ENCODE data around the gene HS1BP3. TPM values are rescaled to one million over a fixed set of nuclear protein-coding genes. Genes with fewer than 3 reads are reported as not detected.

Gene HS1BP3
- total and polyA plus RNA-seq, 2 of the 4 experiments (the other 2 are of a cell fraction), result 9.0 to 14.8 TPM

DNA sequence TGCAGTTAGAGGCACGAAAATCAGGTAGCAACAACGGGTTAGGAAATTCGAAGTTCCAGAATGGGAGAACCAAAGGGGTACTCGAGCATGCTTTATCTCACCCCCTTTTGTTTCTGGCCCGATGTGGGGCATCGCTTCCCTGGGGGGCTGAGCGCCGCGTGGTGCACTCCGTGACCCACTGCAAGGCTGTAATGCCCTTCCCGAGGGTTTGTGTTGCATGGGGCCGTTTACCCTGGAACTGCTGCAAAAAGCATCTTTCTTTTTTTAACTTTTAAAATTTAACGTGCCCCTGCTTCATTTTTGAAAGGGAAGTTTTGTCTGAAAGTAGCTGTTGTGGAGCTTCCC lies 20.8 kb upstream of the HS1BP3 start:
- no TSS peak for BruUV-seq (replicated peaks)
- Histone ChIP-seq H3K4me2 (ENCODE audit: low read depth, low read length) (no peak overlapping the region), H4K8ac (ENCODE audit: low read depth in 2 of 2, low read length in 2 of 2) (no peak overlapping the region), H3K27me3 (ENCODE audit: control insufficient read depth, insufficient read depth, low read length) (peaks cover 58% of the 10 kb centered on the region), H2BK120ac (ENCODE audit: low read depth, low read length) (no peak overlapping the region), H3K9me3 (ENCODE audit: control insufficient read depth, insufficient read depth, low read length) (peaks cover 12% of the 10 kb centered on the region; the same call in 1 of the 2 replicates), H3K23ac (ENCODE audit: low read depth, low read length) (no peak overlapping the region), H3K14ac (replicated peaks; ENCODE audit: low read depth, low read length) (no peak overlapping the region), H4K91ac (ENCODE audit: insufficient read depth, low read depth, low read length) (no peak overlapping the region), H3K27ac (ENCODE audit: insufficient read depth, low read length) (no peak overlapping the region), H3K4me1 (ENCODE audit: control insufficient read depth, insufficient read depth, low read length) (peaks cover 7% of the 10 kb centered on the region; the same call in 1 of the 2 replicates), H2BK5ac (ENCODE audit: low read depth, low read length, poor library complexity, severe bottlenecking) (no peak overlapping the region), H3K56ac (ENCODE audit: extremely low read depth, insufficient read depth, low read length) (no peak overlapping the region), H3K9me1 (ENCODE audit: insufficient read depth, low read length) (peaks cover 5% of the 10 kb centered on the region; the same call in 1 of the 2 replicates), H2BK15ac (ENCODE audit: low read depth, low read length) (no peak overlapping the region), H3K18ac (ENCODE audit: low read depth, low read length) (no peak overlapping the region), H2AFZ (replicated peaks; ENCODE audit: low read length, poor library complexity) (no peak overlapping the region), H2BK20ac (ENCODE audit: low read depth, low read length) (no peak overlapping the region), H3K4me3 (ENCODE audit: insufficient read depth, low read depth, low read length) (no peak overlapping the region), H3K4ac (ENCODE audit: low read depth, low read length) (no peak overlapping the region), H2AK5ac (ENCODE audit: low read depth, low read length) (no peak overlapping the region), H3K79me1 (ENCODE audit: low read depth in 1 of 2, low read length in 2 of 2) (no peaks in the 10 kb centered on the region), H4K5ac (ENCODE audit: low read depth, low read length) (no peak overlapping the region), H4K20me1 (ENCODE audit: insufficient read depth, low read length) (no peaks in the 10 kb centered on the region; the same call in 1 of the 2 replicates), H2AK9ac (replicated peaks; ENCODE audit: low read depth, low read length, poor library complexity) (no peak overlapping the region), H3K9ac (ENCODE audit: low read depth, low read length) (no peak overlapping the region), H3K36me3 (ENCODE audit: control insufficient read depth, insufficient read depth, low read length) (no peaks in the 10 kb centered on the region)
- 0% methylated on average over 1 of the region's 13 CpGs; no CpG with 5 or more reads in 1 of the 2 experiments for WGBS, 2 experiments (ENCODE audit: extremely low coverage in 2 of 2, insufficient read length in 1 of 2)
- TF ChIP-seq RFX5 (IDR thresholded peaks at IDR 0.05; ENCODE audit: low read depth, low read length) (no peak), MXI1 (IDR thresholded peaks at IDR 0.05; ENCODE audit: borderline replicate concordance, low read depth, low read length) (no peak), RCOR1 (IDR thresholded peaks at IDR 0.05; ENCODE audit: insufficient replicate concordance, low read length) (no peak), FOS (IDR thresholded peaks at IDR 0.05; ENCODE audit: low read depth, low read length) (no peak), CHD1 (IDR thresholded peaks at IDR 0.05; ENCODE audit: low read depth, low read length) (no peak), MAFK (IDR thresholded peaks at IDR 0.05; ENCODE audit: low read depth, low read length) (no peak)
- TF ChIP-seq, protein P1, sequence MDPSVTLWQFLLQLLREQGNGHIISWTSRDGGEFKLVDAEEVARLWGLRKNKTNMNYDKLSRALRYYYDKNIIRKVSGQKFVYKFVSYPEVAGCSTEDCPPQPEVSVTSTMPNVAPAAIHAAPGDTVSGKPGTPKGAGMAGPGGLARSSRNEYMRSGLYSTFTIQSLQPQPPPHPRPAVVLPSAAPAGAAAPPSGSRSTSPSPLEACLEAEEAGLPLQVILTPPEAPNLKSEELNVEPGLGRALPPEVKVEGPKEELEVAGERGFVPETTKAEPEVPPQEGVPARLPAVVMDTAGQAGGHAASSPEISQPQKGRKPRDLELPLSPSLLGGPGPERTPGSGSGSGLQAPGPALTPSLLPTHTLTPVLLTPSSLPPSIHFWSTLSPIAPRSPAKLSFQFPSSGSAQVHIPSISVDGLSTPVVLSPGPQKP (IDR thresholded peaks at IDR 0.05; ENCODE audit: borderline replicate concordance, low read depth, low read length), result no peak
- in situ Hi-C loops (cut with MboI; ENCODE audit: low sequenced_read_pairs), result loop anchor here (25.0 kb wide), 1 partner anchor 1091 kb away; no protein-coding TSS in a partner anchor
- no peak for DNase-seq
- intact Hi-C loops (cut with micrococcal nuclease), result no loop called here
- CTCF ChIA-PET, result interaction anchor here (0.7 kb wide), 1 partner anchor 291 kb away, joined by 3 read pairs; no protein-coding TSS in a partner anchor
- dilution Hi-C loops (cut with HindIII; ENCODE audit: low sequenced_read_pairs, unreplicated experiment), result no loop called here
- ATAC-seq (ENCODE audit: low read depth), result no peak
- POLR2A ChIA-PET (ENCODE audit: unreplicated experiment), result no interaction called here
